HepG2 (cell line): Measurements from ENCODE around the gene FILIP1. TPM values are rescaled to one million over a fixed set of nuclear protein-coding genes. Genes with fewer than 3 reads are reported as not detected.

ENCODE experiments used
- AKAP8 ChIP-seq: sonication (generic); formaldehyde crosslinking; IDR thresholded peaks from 2 replicates; pipeline ENCODE4 v1.5.1; 2020; ENCODE audit warnings: mild to moderate bottlenecking, missing genetic modification reagents
- ARID3A ChIP-seq: IDR thresholded peaks from 2 replicates; pipeline ENCODE4 v1.6.1; 2012; ENCODE audit warnings: low read depth, low read length, improper control_type of control experiment
- CBX5 ChIP-seq: sonication (generic); formaldehyde crosslinking; IDR thresholded peaks from 2 replicates; pipeline ENCODE4 v1.4.0; 2020; ENCODE audit warnings: missing genetic modification reagents, borderline replicate concordance
- CSRNP1 ChIP-seq: sonication (generic); formaldehyde crosslinking; IDR thresholded peaks from 2 replicates; pipeline ENCODE4 v1.8.1; 2023; ENCODE audit warnings: mild to moderate bottlenecking, missing genetic modification reagents
- DNMT3B ChIP-seq: conservative IDR thresholded peaks from 2 replicates; pipeline ENCODE4 v1.6.1; 2016; ENCODE audit warnings: missing biosample characterization, control low read depth
- FUBP1 ChIP-seq: sonication (generic); formaldehyde crosslinking; IDR thresholded peaks from 2 replicates; pipeline ENCODE4 v1.5.1; 2020; ENCODE audit warnings: missing genetic modification reagents, mild to moderate bottlenecking, borderline replicate concordance
- GABPA ChIP-seq, 2 experiments: IDR thresholded peaks; 2 replicates each; pipeline ENCODE4 v1.6.1; 2011 to 2016; ENCODE audit warnings: low read depth in 2 of 2, low read length in 1 of 2, missing biosample characterization in 1 of 2, missing genetic modification characterization in 1 of 2
- GFI1 ChIP-seq: sonication (generic); formaldehyde crosslinking; IDR thresholded peaks from 2 replicates; pipeline ENCODE4 v1.5.0; 2020; ENCODE audit warnings: missing genetic modification reagents, mild to moderate bottlenecking, borderline replicate concordance
- MTA3 ChIP-seq: sonication (generic); formaldehyde crosslinking; IDR thresholded peaks from 2 replicates; pipeline ENCODE4 v1.4.0; 2020; ENCODE audit warnings: missing genetic modification reagents
- MYNN ChIP-seq: sonication (generic); formaldehyde crosslinking; IDR thresholded peaks from 2 replicates; pipeline ENCODE4 v1.4.0; 2020; ENCODE audit warnings: mild to moderate bottlenecking, low read depth, missing genetic modification reagents
- ZBTB34 ChIP-seq: sonication (generic); formaldehyde crosslinking; IDR thresholded peaks from 2 replicates; pipeline ENCODE4 v1.8.0; 2022; ENCODE audit warnings: mild to moderate bottlenecking, missing genetic modification reagents
- ZBTB8A ChIP-seq: sonication (generic); formaldehyde crosslinking; IDR thresholded peaks from 2 replicates; pipeline ENCODE4 v1.4.0; 2020; ENCODE audit warnings: mild to moderate bottlenecking, low read depth, missing genetic modification reagents, borderline replicate concordance
- ZFP36 ChIP-seq: fragments of 150-350 bp; IDR thresholded peaks from 2 replicates; pipeline ENCODE4 v1.6.1; 2018; ENCODE audit warnings: borderline replicate concordance, low read length, low read depth; ENCODE audit not compliant: partially characterized antibody
- ZNF333 ChIP-seq: sonication (generic); formaldehyde crosslinking; IDR thresholded peaks from 2 replicates; pipeline ENCODE4 v1.4.0; 2020; ENCODE audit warnings: mild to moderate bottlenecking, missing genetic modification reagents, borderline replicate concordance
- ZNF350 ChIP-seq: sonication (generic); formaldehyde crosslinking; IDR thresholded peaks from 2 replicates; pipeline ENCODE4 v1.4.0; 2020; ENCODE audit warnings: mild to moderate bottlenecking, low read depth, missing genetic modification reagents, borderline replicate concordance
- ZNF431 ChIP-seq: sonication (generic); formaldehyde crosslinking; IDR thresholded peaks from 2 replicates; pipeline ENCODE4 v1.9.0; 2022; ENCODE audit warnings: missing genetic modification reagents, low read depth, mild to moderate bottlenecking, borderline replicate concordance
- ZNF468 ChIP-seq: sonication (generic); formaldehyde crosslinking; IDR thresholded peaks from 2 replicates; pipeline ENCODE4 v1.8.0; 2022; ENCODE audit warnings: mild to moderate bottlenecking, moderate library complexity, missing genetic modification reagents
- ZNF496 ChIP-seq: sonication (generic); formaldehyde crosslinking; IDR thresholded peaks from 2 replicates; pipeline ENCODE4 v1.8.1; 2023; ENCODE audit warnings: mild to moderate bottlenecking, moderate library complexity, missing genetic modification reagents; ENCODE audit not compliant: insufficient replicate concordance
- ZNF724P ChIP-seq: sonication (generic); formaldehyde crosslinking; IDR thresholded peaks from 2 replicates; pipeline ENCODE4 v1.8.0; 2022; ENCODE audit warnings: missing genetic modification reagents, borderline replicate concordance
- ZNF766 ChIP-seq: sonication (generic); formaldehyde crosslinking; IDR thresholded peaks from 2 replicates; pipeline ENCODE4 v1.5.0; 2020; ENCODE audit warnings: missing genetic modification reagents, borderline replicate concordance
- ZSCAN9 ChIP-seq: IDR thresholded peaks from 2 replicates; pipeline ENCODE4 v1.6.1; 2016; ENCODE audit warnings: borderline replicate concordance
- polyA plus RNA-seq, 8 experiments: library from polyadenylated mRNA; depleted of rRNA in 3 of 8; stranded (reverse) in 7 of 8; unstranded in 1 of 8; fragments of >200 nt; fragmentation: Illumina TruSeq in 4 of 8; extraction: Trizol in 4 of 8; gene quantifications; 2 replicates each; pipeline versions ENCODE4 v1.2.1 to v1.2.3, GENCODE V29; 2011 to 2016; ENCODE audit warnings: low read depth in 4 of 8, missing spikeins in 1 of 8, mixed read lengths in 1 of 8; ENCODE audit not compliant: insufficient read depth in 1 of 8
- total RNA-seq, 5 experiments: library from RNA; depleted of rRNA; stranded (reverse); fragments of >200 nt; fragmentation: Illumina TruSeq; extraction: Trizol; gene quantifications; 2 replicates each; pipeline ENCODE4 v1.2.3, GENCODE V29; 2016; ENCODE audit warnings: low read depth in 1 of 5

The FILIP1 gene
- total and polyA plus RNA-seq, 2 of the 13 experiments (the other 11 are each of a cell fraction or from before 2014, with no cell fraction given), result not detected

DNA sequence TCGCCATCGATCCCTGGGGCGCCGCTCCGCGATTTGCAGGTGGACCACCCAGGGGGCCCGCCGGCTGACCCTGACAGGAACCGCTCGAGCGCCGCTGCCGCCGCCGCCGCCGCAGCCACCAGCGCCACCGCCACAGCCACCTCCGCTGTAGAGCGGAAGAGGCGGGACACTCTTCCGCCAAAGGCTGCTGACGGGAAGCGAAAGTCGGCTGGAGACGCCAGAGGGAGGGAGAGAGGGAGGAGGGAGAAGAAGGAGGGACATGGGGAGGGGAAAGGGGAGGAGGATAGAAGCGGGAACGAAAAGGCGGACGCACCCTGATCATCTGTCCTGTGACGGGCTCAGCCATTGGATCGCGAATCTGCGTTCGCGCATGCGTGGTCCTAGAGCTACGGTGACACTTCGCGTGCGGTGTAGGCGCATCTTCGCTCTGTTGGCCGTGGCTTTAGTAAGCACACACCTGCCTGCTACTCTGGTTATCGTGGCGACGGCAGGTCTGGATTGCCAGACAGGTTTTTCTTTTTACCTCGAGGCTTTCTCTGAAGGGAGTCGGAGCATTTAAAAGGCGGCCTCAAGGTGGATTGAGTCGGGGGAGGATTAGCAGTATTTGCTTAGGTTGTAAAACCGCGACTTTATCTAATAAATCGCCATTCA lies 208.8 kb downstream of the FILIP1 start, which contains the start of gene TMEM30A (continued):
- TF ChIP-seq ZNF724P (CRISPR knock-in tag) (peak; percentile 66; the same call in 1 of the 2 replicates), ZBTB34 (no peak; the same call in 1 of the 2 replicates), ZNF496 (CRISPR knock-in tag) (no peak), GFI1 (CRISPR knock-in tag) (no peak), DNMT3B (CRISPR knock-in tag) (no peak), ZNF350 (peak; percentile 75; the same call in 1 of the 2 replicates), ZNF766 (CRISPR knock-in tag) (no peak), MTA3 (CRISPR knock-in tag) (no peak), ZNF431 (CRISPR knock-in tag) (no peak; the same call in 1 of the 2 replicates), ARID3A (0 out of 2 replicates have a peak, but pooled peaks have one; percentile 7), CBX5 (CRISPR knock-in tag) (peak; percentile 83; the same call in 1 of the 2 replicates), ZFP36 (no peak), ZNF333 (CRISPR knock-in tag) (no peak), CSRNP1 (CRISPR knock-in tag) (peak; percentile 51), ZSCAN9 (peak; percentile 74), AKAP8 (CRISPR knock-in tag) (no peak), MYNN (CRISPR knock-in tag) (no peak; the same call in 1 of the 2 replicates), GABPA (IDR thresholded peaks at IDR 0.05; ENCODE audit: low read depth, low read length) (peak; percentile 91), GABPA (CRISPR knock-in tag; IDR thresholded peaks at IDR 0.05; ENCODE audit: low read depth) (peak; percentile 91), ZNF468 (CRISPR knock-in tag) (no peak), FUBP1 (no peak), ZBTB8A (0 out of 2 replicates have a peak, but pooled peaks have one; percentile 75)
